K562 (cell line): ENCODE measurements around the gene UBXN10. TPM values are rescaled to one million over a fixed set of nuclear protein-coding genes. Genes with fewer than 3 reads are reported as not detected.

Source experiments
- AFF1 ChIP-seq, 2 experiments: fragments of 450-650 bp; IDR thresholded peaks; 2 replicates each; pipeline ENCODE4 v1.6.1; 2018; ENCODE audit warnings: mild to moderate bottlenecking in 2 of 2, low read depth in 1 of 2; ENCODE audit not compliant: partially characterized antibody in 2 of 2
- ARID2 ChIP-seq: fragments of 450-650 bp; IDR thresholded peaks from 2 replicates; pipeline ENCODE4 v1.6.1; 2017; ENCODE audit warnings: antibody characterized with exemption, mild to moderate bottlenecking
- CCAR2 ChIP-seq: fragments of 200-400 bp; formaldehyde crosslinking; IDR thresholded peaks from 2 replicates; pipeline ENCODE4 v1.6.1; 2017; ENCODE audit warnings: mild to moderate bottlenecking, low read depth, low read length
- CEBPB ChIP-seq: fragments of 450-650 bp; IDR thresholded peaks from 2 replicates; pipeline ENCODE4 v1.6.1; 2016; ENCODE audit warnings: missing genetic modification characterization, missing compliant biosample characterization
- CHD1 ChIP-seq: fragments of 200-600 bp; sonication (generic); IDR thresholded peaks from one replicate; pipeline ENCODE4 v1.6.1; 2012; ENCODE audit warnings: mild to moderate bottlenecking, moderate library complexity, low read length, inconsistent platforms
- DIDO1 ChIP-seq: fragments of 450-650 bp; IDR thresholded peaks from 2 replicates; pipeline ENCODE4 v1.6.1; 2016; ENCODE audit warnings: low read depth, missing biosample characterization, missing genetic modification characterization
- DMBX1 ChIP-seq: fragments of 250-450 bp; sonication (Bioruptor Pico); IDR thresholded peaks from 2 replicates; pipeline ENCODE4 v1.8.0; 2022; ENCODE audit warnings: inconsistent platforms, mild to moderate bottlenecking, moderate library complexity, borderline replicate concordance
- ETS1 ChIP-seq: conservative IDR thresholded peaks from 2 replicates; pipeline ENCODE4 v1.6.1; 2011; ENCODE audit warnings: low read depth, mild to moderate bottlenecking, low read length; ENCODE audit not compliant: control insufficient read depth
- FOXA3 ChIP-seq, 2 experiments: fragments of 450-650 bp in 1 of 2; sonication (generic) in 1 of 2; formaldehyde crosslinking; IDR thresholded peaks in 1 of 2; conservative IDR thresholded peaks in 1 of 2; 2 replicates each; pipeline versions ENCODE4 v1.4.0 to v1.8.0; 2020 to 2022; ENCODE audit warnings: mild to moderate bottlenecking in 2 of 2, missing genetic modification reagents in 1 of 2
- KAT7 ChIP-seq: sonication (generic); formaldehyde crosslinking; IDR thresholded peaks from 2 replicates; pipeline ENCODE4 v1.8.0; 2022; ENCODE audit warnings: missing genetic modification reagents, mild to moderate bottlenecking, borderline replicate concordance
- MBD2 ChIP-seq: sonication (generic); IDR thresholded peaks from 2 replicates; pipeline ENCODE4 v1.6.1; 2016; ENCODE audit warnings: low read depth, borderline replicate concordance
- MEF2D ChIP-seq: conservative IDR thresholded peaks from 2 replicates; pipeline ENCODE4 v1.6.1; 2016; ENCODE audit warnings: low read depth, missing genetic modification characterization, missing compliant biosample characterization
- NCOA4 ChIP-seq: fragments of 450-650 bp; IDR thresholded peaks from 2 replicates; pipeline ENCODE4 v1.6.1; 2018; ENCODE audit warnings: mild to moderate bottlenecking; ENCODE audit not compliant: partially characterized antibody
- SIN3B ChIP-seq: fragments of 450-650 bp; IDR thresholded peaks from 2 replicates; pipeline ENCODE4 v1.6.1; 2017; ENCODE audit warnings: low read depth, mild to moderate bottlenecking, moderate library complexity
- SMARCA5 ChIP-seq: fragments of 450-650 bp; IDR thresholded peaks from 2 replicates; pipeline ENCODE4 v1.6.1; 2016
- SNAPC5 ChIP-seq: fragments of 250-450 bp; sonication (Bioruptor Pico); IDR thresholded peaks from 2 replicates; pipeline ENCODE4 v1.8.0; 2021; ENCODE audit warnings: moderate library complexity, mild to moderate bottlenecking, inconsistent platforms
- SNRNP70 ChIP-seq: fragments of 200-400 bp; formaldehyde crosslinking; optimal IDR thresholded peaks from 2 replicates; pipeline ENCODE3; 2017; ENCODE audit warnings: low read depth, low read length
- TBP ChIP-seq: optimal IDR thresholded peaks from 2 replicates; pipeline ENCODE3; 2011; ENCODE audit warnings: low read depth, low read length, improper control_type of control experiment
- TEAD2 ChIP-seq: fragments of 450-650 bp; IDR thresholded peaks from 2 replicates; pipeline ENCODE4 v1.6.1; 2016; ENCODE audit warnings: missing genetic modification characterization, control low read depth, missing compliant biosample characterization
- ZNF277 ChIP-seq: fragments of 250-450 bp; sonication (Bioruptor Pico); IDR thresholded peaks from 2 replicates; pipeline ENCODE4 v1.8.0; 2022; ENCODE audit warnings: inconsistent platforms, mild to moderate bottlenecking, moderate library complexity, borderline replicate concordance
- ZNF347 ChIP-seq: fragments of 450-650 bp; formaldehyde crosslinking; IDR thresholded peaks from 2 replicates; pipeline ENCODE4 v1.4.0; 2020; ENCODE audit warnings: low read depth, mild to moderate bottlenecking, moderate library complexity
- ZNF655 ChIP-seq: fragments of 250-450 bp; sonication (Bioruptor Pico); IDR thresholded peaks from 2 replicates; pipeline ENCODE4 v1.5.0; 2021
- polyA plus RNA-seq, 8 experiments: library from polyadenylated mRNA; depleted of rRNA in 4 of 8; stranded (reverse) in 5 of 8; unstranded in 3 of 8; fragments of >200 nt; fragmentation: Nextera tagmentation in 2 of 8; fragmentation: Illumina TruSeq in 1 of 8; extraction: Ambion mirVana in 2 of 8; extraction: Trizol in 1 of 8; gene quantifications; 2 replicates each; pipeline versions ENCODE4 v1.2.1 to v1.2.3, GENCODE V29; 2011 to 2014; ENCODE audit warnings: inconsistent platforms in 1 of 8, missing spikeins in 1 of 8
- total RNA-seq, 7 experiments: library from RNA; depleted of rRNA in 6 of 7; stranded (reverse); fragments of >200 nt in 6 of 7; fragmentation: Illumina TruSeq in 2 of 7; extraction: Trizol in 2 of 7; gene quantifications; 2 replicates each; pipeline versions ENCODE4 v1.2.1 to v1.2.3, GENCODE V29; 2011 to 2021; ENCODE audit warnings: low replicate concordance in 1 of 7

UBXN10 gene
- total and polyA plus RNA-seq, 9 of the 15 experiments (the other 6 are each of a cell fraction or from before 2014, with no cell fraction given), result 10.7 to 17.7 (median 13.6) TPM

GRCh38 chr1:20183035-20183434 lies 2.9 kb upstream of the UBXN10 start (continued):
- TF ChIP-seq SNAPC5, result no peak
- TF ChIP-seq FOXA3 (CRISPR knock-in tag; conservative IDR thresholded peaks at IDR 0.05 in 1 of 2, IDR thresholded peaks at IDR 0.05 in 1 of 2), result no peak
- peak; percentile 31 for TF ChIP-seq CEBPB (tag)
- TF ChIP-seq DMBX1, result peak; percentile 17; the same call in 1 of the 2 replicates
- TF ChIP-seq AFF1 (IDR thresholded peaks at IDR 0.05; ENCODE audit: low read depth in 1 of 2, partially characterized antibody in 2 of 2), result no peak
- no peak for TF ChIP-seq TEAD2 (tag)
- no peak for TF ChIP-seq ZNF277 (CRISPR knock-in tag)
- TF ChIP-seq ARID2, result no peak
- no peak for TF ChIP-seq CCAR2
- TF ChIP-seq KAT7 (CRISPR knock-in tag), result no peak
- TF ChIP-seq ZNF347, result no peak
- TF ChIP-seq ZNF655 (CRISPR knock-in tag), result no peak
- no peak for TF ChIP-seq DIDO1
- TF ChIP-seq MEF2D (tag), result no peak
- TF ChIP-seq NCOA4, result no peak
- peak; percentile 5 for TF ChIP-seq TBP
- no peak for TF ChIP-seq MBD2
- no peak for TF ChIP-seq ETS1
- TF ChIP-seq SNRNP70, result no peak
- no peak for TF ChIP-seq CHD1
- no peak for TF ChIP-seq SMARCA5
- TF ChIP-seq SIN3B, result no peak
